Activated CD4-positive, alpha-beta T cell treated with anti-CD3 and anti-CD28 coated beads for 1 hour (primary cell): ENCODE measurements around the gene COL12A1.

Source experiments
- DNase-seq: peaks from one replicate; pipeline ENCODE4 v3.0.0-alpha.2; 2020

Gene COL12A1

DNA sequence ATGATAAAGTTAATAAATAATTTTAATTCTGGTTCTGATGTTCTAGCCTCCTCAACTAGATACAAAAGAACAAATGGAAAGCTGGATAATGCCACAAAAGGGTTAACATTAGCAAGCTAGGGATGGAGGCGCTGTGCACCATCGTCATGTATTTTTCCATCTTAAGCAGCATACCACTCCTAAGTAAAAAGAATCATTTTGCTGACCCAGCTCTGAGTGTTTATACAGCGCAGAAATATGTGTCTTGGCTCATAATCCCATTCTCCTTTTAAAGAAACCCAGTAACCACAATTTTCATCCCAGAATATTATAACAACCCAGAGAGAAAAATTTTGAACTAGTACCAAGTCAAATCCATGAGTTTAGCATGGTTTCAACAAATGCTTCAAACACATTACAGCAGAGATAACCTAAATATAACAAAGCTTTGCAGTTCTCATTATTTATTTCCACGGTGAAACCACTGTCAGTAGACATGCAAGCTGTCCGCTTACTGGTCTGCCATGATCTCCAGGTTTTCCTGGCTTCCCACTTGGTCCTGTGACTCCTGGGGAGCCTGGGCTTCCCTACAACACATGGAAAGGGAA is 111.1 kb downstream of the COL12A1 start:
- no peak for DNase-seq

GRCh38 chr6:75091467-75092190 is 114.2 kb downstream of the COL12A1 start:
- DNase-seq: no peak

- DNase-seq: no peak
These were observed 115.3 kb downstream of the COL12A1 start for GRCh38 chr6:75090576-75090975.

DNA sequence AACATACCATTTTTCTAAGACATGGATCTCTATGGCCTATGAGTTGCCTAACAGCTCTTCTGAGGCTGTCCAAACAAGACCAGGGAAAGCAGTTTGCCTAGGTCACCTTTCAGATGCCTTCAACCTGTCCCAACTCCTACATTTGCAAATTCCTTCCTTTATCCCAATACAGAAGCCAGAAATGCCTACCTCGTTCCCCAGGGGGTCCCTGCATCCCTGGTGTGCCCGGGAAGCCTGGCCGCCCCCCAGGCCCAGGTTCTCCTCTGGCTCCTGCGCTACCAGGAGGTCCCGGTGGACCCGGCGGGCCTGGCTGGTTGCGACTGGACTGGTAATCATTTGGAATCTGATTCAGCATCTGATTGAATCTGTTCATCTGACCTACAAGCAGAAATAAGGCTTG is 115.9 kb downstream of the COL12A1 start:
- DNase-seq: no peak

GRCh38 chr6:75089151-75089897 is 116.5 kb downstream of the COL12A1 start:
- DNase-seq: no peak

DNA sequence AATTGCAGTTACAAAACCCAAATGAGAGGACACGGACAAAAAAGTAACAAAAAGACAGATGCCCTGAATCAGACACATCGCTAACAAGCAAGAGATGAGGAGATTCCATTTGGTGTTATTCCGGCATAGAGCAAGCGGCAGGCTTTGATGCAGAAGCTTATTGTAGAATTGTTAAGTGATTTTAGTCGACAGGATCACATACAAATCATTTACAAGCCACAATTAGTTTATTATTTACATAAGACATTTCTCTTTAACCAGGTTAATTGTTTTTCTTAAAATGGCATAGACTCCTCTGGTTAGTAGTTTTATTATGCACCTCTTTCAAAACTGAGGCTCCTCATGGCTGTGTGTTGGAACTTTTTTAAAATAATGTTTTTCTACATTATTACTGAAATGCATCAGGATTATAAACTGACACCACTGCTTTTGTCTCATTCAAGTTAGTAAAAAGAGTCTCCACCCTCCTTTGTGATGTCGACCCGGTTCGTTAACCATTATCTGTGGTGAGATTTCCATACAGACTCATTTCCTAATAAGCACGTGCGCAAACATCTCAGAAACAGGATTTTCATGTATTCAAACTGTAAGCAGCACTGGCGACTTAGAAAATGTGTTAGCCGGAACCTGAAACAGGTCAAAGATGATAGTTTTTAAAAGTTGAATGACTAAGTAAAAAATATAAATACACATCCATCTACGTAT is 119.8 kb downstream of the COL12A1 start:
- no peak for DNase-seq

DNA sequence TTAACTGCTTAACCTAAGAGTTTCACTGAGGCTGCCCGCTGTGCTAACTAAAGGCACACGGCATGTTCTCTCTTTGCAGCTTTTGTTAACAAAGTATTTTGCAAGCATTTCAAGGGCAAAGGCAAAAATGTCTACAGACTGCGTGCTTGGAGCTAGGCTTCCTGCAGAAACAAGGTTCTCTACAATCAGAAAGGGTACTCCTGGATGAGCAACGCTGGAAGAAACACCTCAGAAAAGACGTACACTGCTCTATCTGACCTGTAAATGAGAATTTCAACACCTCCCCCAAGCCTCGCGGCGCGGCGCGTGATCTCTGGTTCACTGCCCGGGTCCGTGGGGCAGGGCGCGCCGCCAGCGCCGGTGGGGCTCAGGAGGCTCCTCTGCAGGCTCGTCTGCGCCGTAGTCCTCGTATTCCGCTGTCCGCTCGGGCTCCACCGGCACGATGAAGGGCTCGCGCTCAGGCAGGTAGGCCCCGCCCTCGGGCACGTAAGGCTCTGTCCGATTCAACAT is 120.9 kb downstream of the COL12A1 start:
- DNase-seq: no peak

DNA sequence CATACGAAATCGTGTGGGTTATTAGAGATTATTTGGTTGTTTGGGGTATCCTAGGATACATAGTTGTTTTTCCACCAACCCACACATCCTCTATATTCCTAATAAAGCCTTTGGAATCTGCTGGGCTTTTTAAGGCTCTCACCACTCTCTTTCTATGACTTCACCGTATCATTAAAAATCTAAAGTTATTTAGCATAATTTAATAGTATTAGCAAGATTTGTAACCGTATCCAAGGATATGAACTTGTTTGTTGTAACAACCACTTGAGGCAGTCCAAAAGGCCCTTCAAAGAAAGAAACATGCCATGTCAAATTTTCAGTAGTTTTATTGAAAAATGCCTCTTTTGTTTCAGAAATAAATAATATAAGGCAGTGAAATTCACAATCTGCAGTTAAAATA is 121.8 kb downstream of the COL12A1 start:
- no peak for DNase-seq

- no peak for DNase-seq
These were observed 123.9 kb downstream of the COL12A1 start for GRCh38 chr6:75081921-75082320.

DNA sequence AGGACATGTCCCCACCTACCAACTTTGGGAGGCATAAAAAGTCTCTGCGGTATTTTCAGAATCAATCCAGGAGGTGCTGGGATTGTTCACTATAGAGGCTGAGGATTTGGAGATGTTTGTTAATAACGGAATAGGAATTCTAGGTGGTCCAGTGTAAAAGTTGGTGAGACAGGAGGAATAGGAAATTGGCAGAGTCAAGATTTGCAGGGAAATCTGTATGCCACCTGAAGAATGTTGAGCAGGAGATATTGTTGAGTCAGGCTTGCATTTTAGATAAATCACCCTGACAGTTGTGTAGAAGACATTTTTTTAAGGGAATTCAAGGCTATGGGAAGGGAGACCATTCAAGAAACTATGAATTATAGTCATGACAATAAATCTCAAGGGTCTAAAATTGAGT is 124.8 kb downstream of the COL12A1 start:
- DNase-seq: no peak

- DNase-seq: no peak
These were observed 126.3 kb downstream of the COL12A1 start for GRCh38 chr6:75079589-75079988.

DNA sequence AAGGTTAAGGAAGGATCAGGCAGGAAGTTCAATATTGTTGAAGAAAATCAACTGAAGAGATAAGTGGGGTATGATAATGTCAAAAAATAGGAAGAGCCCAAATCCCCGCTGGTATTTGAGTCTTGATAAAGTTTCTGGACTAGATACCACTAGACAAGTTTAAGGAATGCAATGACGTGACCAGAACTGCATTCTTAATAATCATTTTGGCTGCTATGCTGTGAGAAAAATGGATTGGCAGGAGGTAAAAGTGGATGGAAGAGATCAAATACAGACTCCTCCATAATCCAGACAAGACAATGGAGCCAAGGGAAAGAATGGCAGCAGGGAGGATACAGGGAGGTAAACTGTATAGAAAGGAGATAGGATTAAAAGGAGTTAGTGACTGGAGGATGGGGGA is 128.2 kb downstream of the COL12A1 start:
- DNase-seq: no peak

- no peak for DNase-seq
These were observed 129.8 kb downstream of the COL12A1 start for GRCh38 chr6:75076009-75076408.

DNA sequence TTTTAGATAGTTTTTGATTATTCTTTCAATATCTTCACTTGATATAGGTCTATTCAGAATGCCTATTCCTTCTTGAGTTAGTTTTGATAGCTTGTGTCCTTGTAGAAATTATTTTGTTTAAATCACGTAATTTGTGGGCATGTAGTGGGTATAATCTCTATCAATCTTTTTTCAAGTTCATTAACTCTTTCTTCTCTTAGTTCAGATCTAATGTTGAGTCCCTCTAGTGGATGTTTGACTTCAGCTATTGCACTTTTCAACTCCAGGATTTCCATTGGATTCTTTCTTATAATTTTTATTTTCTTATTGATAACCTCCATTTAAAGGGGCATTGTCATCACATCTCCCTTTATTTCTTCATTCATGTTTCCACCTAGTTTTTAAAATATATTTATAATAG is 135.6 kb downstream of the COL12A1 start:
- DNase-seq: no peak

DNA sequence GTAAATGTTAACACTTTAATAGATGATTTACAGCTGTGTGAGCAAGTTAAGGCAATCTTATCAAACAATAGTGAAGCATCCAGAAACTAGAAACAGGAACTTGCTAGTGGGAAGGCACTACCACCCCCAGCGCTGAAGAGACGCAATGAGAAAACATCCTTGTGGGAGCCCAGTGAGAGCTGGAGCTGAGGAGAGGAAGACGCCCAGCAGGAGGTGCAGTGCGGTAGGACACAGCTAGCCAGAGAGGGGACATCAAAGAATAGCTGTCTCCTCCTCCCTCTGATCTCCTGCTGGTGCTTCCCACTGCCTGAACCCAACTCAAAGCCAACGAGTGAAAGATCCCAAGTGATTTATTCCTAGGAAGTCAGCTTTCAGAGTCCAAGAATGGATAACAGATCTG is 140.3 kb downstream of the COL12A1 start:
- DNase-seq: no peak

DNA sequence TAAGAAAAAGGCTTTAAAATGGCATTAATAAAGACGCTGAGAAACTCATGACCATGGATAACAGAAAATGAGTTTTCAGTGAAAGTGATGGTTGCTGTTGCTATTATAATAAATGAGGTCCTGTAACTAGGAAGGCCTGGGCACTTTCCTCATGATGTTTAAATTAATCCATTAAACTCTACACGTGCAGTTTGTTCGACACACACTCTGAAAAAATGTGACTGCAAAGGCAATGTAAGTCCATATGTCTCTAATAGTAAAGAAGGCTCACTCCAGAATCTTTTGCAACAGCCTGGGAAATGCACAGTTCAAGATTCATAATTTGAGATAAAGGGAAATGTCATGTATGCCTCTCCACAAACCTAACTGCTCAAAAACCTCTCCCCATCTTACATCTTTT is 153.4 kb downstream of the COL12A1 start:
- DNase-seq: no peak

GRCh38 chr6:75049308-75049707 is 156.5 kb downstream of the COL12A1 start:
- DNase-seq: no peak

GRCh38 chr6:75044846-75045245 is 161.0 kb downstream of the COL12A1 start:
- no peak for DNase-seq

- no peak for DNase-seq
These were observed 164.5 kb downstream of the COL12A1 start for GRCh38 chr6:75041381-75041780.
